Measurements from ENCODE around the gene TSPAN4. TPM values are rescaled to one million over a fixed set of nuclear protein-coding genes. Genes with fewer than 3 reads are reported as not detected.
A peak's percentile ranks its signal among the peaks of the same experiment; 100 is the strongest.

Gene TSPAN4
- total RNA-seq, 4 donors from 2014 or later, result 81.4 to 156 (median 129) TPM

DNA sequence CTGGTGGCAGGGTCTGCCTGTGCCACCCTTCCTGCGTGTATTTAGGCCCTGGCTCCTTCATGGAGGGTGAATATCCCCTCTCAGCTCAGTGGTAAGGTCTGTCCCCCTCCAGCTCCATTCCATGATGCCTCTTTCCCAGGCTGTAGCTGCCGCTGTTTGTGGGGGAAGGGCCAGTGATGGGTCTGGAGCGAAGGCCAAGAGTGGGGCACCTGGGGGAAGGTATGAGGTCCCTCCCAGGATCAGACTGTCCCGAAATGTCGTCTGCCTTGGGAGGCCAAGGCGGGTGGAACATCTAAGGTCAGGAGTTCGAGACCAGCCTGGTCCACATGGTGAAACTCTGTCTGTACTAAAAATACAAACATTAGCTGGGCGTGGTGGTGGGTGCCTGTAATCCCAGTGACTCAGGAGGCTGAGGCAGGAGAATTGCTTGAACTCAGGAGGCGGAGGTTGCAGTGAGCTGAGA is 8.8 kb upstream of the TSPAN4 start:
- Histone ChIP-seq H3K27ac (replicated peaks in 1 of 4) (peak overlapping the region; percentile 88 to 93 (median 90)), H3K27me3 (peaks cover 0 to 37% (median 25%) of the 10 kb centered on the region in 4 donors), H3K4me1 (peaks cover 77 to 95% (median 92%) of the 10 kb centered on the region in 4 donors), H3K4me3 (peak overlapping the region; percentile 78 to 94 (median 84)), H3K9me3 (no peaks in the 10 kb centered on the region), H3K36me3 (peaks cover 23 to 32% (median 31%) of the 10 kb centered on the region in 4 donors)
- intact Hi-C loops (cut with DNase I), result no loop called here
- WGBS, result 34% methylated on average over 9 of the region's 9 CpGs
- DNase-seq (ENCODE audit: extremely low spot score), result no peak
- TF ChIP-seq CTCF (IDR thresholded peaks at IDR 0.05) (no peak), EP300 (IDR thresholded peaks at IDR 0.05) (no peak), POLR2A (IDR thresholded peaks at IDR 0.05; ENCODE audit: low read depth) (no peak), POLR2AphosphoS5 (IDR thresholded peaks at IDR 0.05) (peak; percentile 45 to 51)

DNA sequence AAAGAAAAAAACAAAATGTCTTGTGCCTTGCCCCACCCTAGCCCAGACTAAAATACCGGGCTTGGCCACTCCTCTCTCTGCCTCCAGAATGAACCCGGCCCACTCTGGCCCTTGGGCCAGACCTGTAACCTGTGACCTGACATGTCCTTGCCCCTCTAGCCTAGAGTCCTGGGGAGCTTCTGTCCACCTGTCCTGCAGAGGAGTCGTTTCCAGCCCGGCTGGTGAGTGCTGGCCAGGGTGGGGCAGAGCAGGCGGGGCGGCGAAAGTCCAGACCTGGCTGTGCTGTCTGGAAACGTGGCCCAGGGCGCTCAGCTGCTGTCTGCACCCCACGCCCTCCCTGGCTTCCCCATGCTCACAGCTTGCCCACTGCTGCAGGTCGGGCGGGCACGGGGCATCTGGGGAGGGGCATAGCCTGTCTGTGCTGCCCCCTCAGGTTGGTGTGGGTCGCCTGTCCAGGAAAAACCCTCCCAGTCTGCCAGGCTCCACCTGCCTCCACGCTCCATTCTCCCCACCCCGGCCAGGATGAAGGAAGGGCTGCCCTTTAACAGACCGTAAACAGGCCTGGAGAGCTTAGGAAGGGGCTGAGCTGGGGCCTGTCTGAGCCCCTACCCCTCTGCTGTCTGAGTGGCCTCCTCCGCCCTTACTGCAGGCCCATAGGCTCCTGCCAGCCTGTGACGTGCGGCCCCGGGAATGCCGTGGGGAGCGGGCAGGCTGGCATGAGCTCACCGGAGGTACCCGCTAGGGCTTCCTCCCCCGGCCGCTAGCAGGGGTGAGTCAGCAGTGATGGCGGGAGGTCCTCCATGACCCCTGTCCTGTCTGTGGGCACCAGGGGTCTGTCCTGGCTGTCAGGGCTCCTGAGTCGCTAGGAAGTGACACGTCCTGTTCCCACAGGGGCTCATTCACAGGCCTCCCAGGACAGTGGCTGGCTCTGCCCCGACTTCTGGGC is 8.0 kb upstream of the TSPAN4 start:
- Histone ChIP-seq H3K27ac (replicated peaks in 1 of 4) (peak overlapping the region; percentile 88 to 93 (median 90)), H3K4me3 (peak overlapping the region; percentile 78 to 94 (median 84)), H3K4me1 (peaks cover 74 to 95% (median 90%) of the 10 kb centered on the region in 4 donors), H3K36me3 (peaks cover 29 to 40% (median 39%) of the 10 kb centered on the region in 4 donors), H3K27me3 (peaks cover 0 to 29% (median 18%) of the 10 kb centered on the region in 4 donors), H3K9me3 (no peaks in the 10 kb centered on the region)
- TF ChIP-seq POLR2A (IDR thresholded peaks at IDR 0.05; ENCODE audit: low read depth) (peak; percentile 49), EP300 (IDR thresholded peaks at IDR 0.05) (no peak), POLR2AphosphoS5 (IDR thresholded peaks at IDR 0.05) (peak; percentile 84 to 88), CTCF (IDR thresholded peaks at IDR 0.05) (peak in 1 of 3 experiments; percentile 8)
- intact Hi-C loops (cut with DNase I), result no loop called here
- 17% methylated on average over 13 of the region's 31 CpGs for WGBS
- DNase-seq (ENCODE audit: extremely low spot score), result no peak

- intact Hi-C loops (cut with DNase I), result no loop called here
- H3K36me3 ChIP-seq, result peaks cover 35 to 56% (median 53%) of the 10 kb centered on the region in 4 donors
- no CpG with 5 or more reads among the region's 14 CpGs for whole genome bisulfite sequencing
These were observed 6.4 kb upstream of the TSPAN4 start for GRCh38 chr11:836274-836673.

DNA sequence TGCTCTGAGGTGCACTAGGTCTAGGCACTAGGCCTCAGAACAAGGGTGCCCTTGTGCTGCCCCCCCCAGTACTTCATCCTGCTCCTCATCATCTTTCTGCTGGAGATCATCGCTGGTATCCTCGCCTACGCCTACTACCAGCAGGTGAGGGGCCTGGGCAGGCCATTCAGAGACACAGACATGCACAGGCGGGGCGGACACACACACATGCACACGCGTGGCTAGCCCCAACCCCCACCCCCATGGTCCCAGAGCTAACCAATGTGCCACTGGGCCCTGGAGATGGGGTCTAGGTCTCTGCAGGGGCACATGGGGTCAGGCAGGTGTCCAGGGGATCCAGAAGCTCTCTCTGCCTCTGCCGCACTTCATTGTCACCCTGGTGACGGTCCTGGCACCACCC is 6.0 kb upstream of the TSPAN4 start:
- TF ChIP-seq POLR2A (IDR thresholded peaks at IDR 0.05; ENCODE audit: low read depth), result no peak
- no peak for TF ChIP-seq EP300 (IDR thresholded peaks at IDR 0.05)
- TF ChIP-seq POLR2AphosphoS5 (IDR thresholded peaks at IDR 0.05), result no peak
- no peak for TF ChIP-seq CTCF (IDR thresholded peaks at IDR 0.05)
- H3K4me3 ChIP-seq, result no peak overlapping the region
- no peaks in the 10 kb centered on the region for H3K9me3 ChIP-seq
- WGBS, result 83% methylated on average over 7 of the region's 9 CpGs
- DNase-seq (ENCODE audit: extremely low spot score), result no peak
- H3K27me3 ChIP-seq, result peaks cover 0 to 9% (median under 1%) of the 10 kb centered on the region in 4 donors
- H3K27ac ChIP-seq (replicated peaks in 1 of 4), result peak overlapping the region; percentile 88 to 93 (median 90)
- H3K4me1 ChIP-seq, result peaks cover 70 to 95% (median 91%) of the 10 kb centered on the region in 4 donors
- H3K36me3 ChIP-seq, result peaks cover 35 to 56% (median 53%) of the 10 kb centered on the region in 4 donors
- intact Hi-C loops (cut with DNase I), result no loop called here

More at GRCh38 chr11:836274-836673, 6.4 kb upstream of the TSPAN4 start:
- Histone ChIP-seq H3K4me3 (no peak overlapping the region), H3K9me3 (no peaks in the 10 kb centered on the region), H3K27ac (replicated peaks in 1 of 4) (peak overlapping the region; percentile 88 to 93 (median 90)), H3K27me3 (peaks cover 0 to 13% (median 3%) of the 10 kb centered on the region in 4 donors), H3K4me1 (peaks cover 69 to 95% (median 91%) of the 10 kb centered on the region in 4 donors)
- TF ChIP-seq POLR2A (IDR thresholded peaks at IDR 0.05; ENCODE audit: low read depth) (no peak), POLR2AphosphoS5 (IDR thresholded peaks at IDR 0.05) (no peak), EP300 (IDR thresholded peaks at IDR 0.05) (no peak), CTCF (IDR thresholded peaks at IDR 0.05) (no peak)
- no peak for DNase-seq (ENCODE audit: extremely low spot score)

Measured in esophagus muscularis mucosa (tissue), 4 donors.